Measurements from ENCODE around the gene EEF1AKMT2. TPM values are rescaled to one million over a fixed set of nuclear protein-coding genes. Genes with fewer than 3 reads are reported as not detected.

The EEF1AKMT2 gene
- total and polyA plus RNA-seq, 8 donors: 7.6 to 47.9 (median 12.9) TPM

- peak in 1 of 2 donors; percentile 73 for DNase-seq
Measured at GRCh38 chr10:124742413-124743190, 49.1 kb downstream of the EEF1AKMT2 start.

GRCh38 chr10:124741922-124742412 is 49.7 kb downstream of the EEF1AKMT2 start:
- Histone ChIP-seq H3K9me3 (no peaks in the 10 kb centered on the region), H3K27me3 (no peaks in the 10 kb centered on the region), H3K4me3 (peak overlapping the region; percentile 58 to 88 (median 74)), H3K27ac (peak overlapping the region; percentile 72 to 97 (median 89)), H3K4me1 (peaks cover 69 to 86% (median 82%) of the 10 kb centered on the region in 4 donors), H3K36me3 (no peaks in the 10 kb centered on the region)
- WGBS, 5 donors: 42 to 55% (median 53%) methylated on average over 9 of the region's 9 CpGs
- intact Hi-C loops (cut with DNase I; ENCODE audit: low total_unique reads): loop anchor here (5.0 kb wide), 1 partner anchor 205 kb away; no protein-coding TSS in a partner anchor
- no peak for DNase-seq
- TF ChIP-seq POLR2A (IDR thresholded peaks at IDR 0.05): no peak
- no peak for TF ChIP-seq POLR2AphosphoS5 (IDR thresholded peaks at IDR 0.05)
- TF ChIP-seq CTCF (IDR thresholded peaks at IDR 0.05): no peak

More at GRCh38 chr10:124742413-124743190, 49.1 kb downstream of the EEF1AKMT2 start:
- Histone ChIP-seq H3K4me1 (peaks cover 63 to 79% (median 76%) of the 10 kb centered on the region in 4 donors), H3K9me3 (no peaks in the 10 kb centered on the region), H3K36me3 (no peaks in the 10 kb centered on the region), H3K27ac (peak overlapping the region; percentile 72 to 97 (median 89)), H3K27me3 (no peaks in the 10 kb centered on the region), H3K4me3 (peak overlapping the region; percentile 58 to 88 (median 74))
- no peak for TF ChIP-seq EP300 (IDR thresholded peaks at IDR 0.05)
- no peak for TF ChIP-seq POLR2AphosphoS5 (IDR thresholded peaks at IDR 0.05)
- no peak for TF ChIP-seq POLR2A (IDR thresholded peaks at IDR 0.05)
- no peak for TF ChIP-seq CTCF (IDR thresholded peaks at IDR 0.05)
- 3 to 14% (median 5%) methylated on average over 28 to 42 of the region's 42 CpGs for WGBS, 5 donors
- intact Hi-C loops (cut with DNase I; ENCODE audit: low total_unique reads): loop anchor here (5.0 kb wide), 1 partner anchor 205 kb away; no protein-coding TSS in a partner anchor

- Histone ChIP-seq H3K36me3 (no peaks in the 10 kb centered on the region), H3K4me1 (peaks cover 75 to 90% (median 88%) of the 10 kb centered on the region in 4 donors), H3K27ac (peak overlapping the region; percentile 30 to 94 (median 83)), H3K4me3 (peak overlapping the region in 2 of 4 donors; percentile 88), H3K27me3 (no peaks in the 10 kb centered on the region), H3K9me3 (no peaks in the 10 kb centered on the region)
- peak in 1 of 3 donors; percentile 24 for TF ChIP-seq POLR2AphosphoS5 (IDR thresholded peaks at IDR 0.05)
- TF ChIP-seq EP300 (IDR thresholded peaks at IDR 0.05): no peak
- TF ChIP-seq CTCF (IDR thresholded peaks at IDR 0.05): peak in 6 of 7 experiments; percentile 17 to 89 (median 78)
- DNase-seq: peak; percentile 87 to 94
- WGBS, 5 donors: 20 to 25% (median 24%) methylated on average over 13 of the region's 13 CpGs
- intact Hi-C loops (cut with DNase I; ENCODE audit: low total_unique reads): loop anchor here (5.0 kb wide), 1 partner anchor 204 kb away; no protein-coding TSS in a partner anchor
Measured at GRCh38 chr10:124741281-124741921, 50.3 kb downstream of the EEF1AKMT2 start.
